Subcutaneous adipose tissue (tissue), 4 donors: Measurements from ENCODE around the gene FAM186B. TPM values are rescaled to one million over a fixed set of nuclear protein-coding genes. Genes with fewer than 3 reads are reported as not detected.

Experiments used
- total RNA-seq, 4 donors: library from RNA; depleted of rRNA; stranded (reverse); fragments of >200 nt; gene quantifications; one replicate each; pipeline ENCODE4 v1.1.0, GENCODE V29; 2016
- TF ChIP-seq, protein P1 (sequence below): fragments of 450-650 bp; IDR thresholded peaks from one replicate; pipeline ENCODE4 v1.5.1; 2016; ENCODE audit warnings: low read depth, mild to moderate bottlenecking, control low read depth, antibody characterized with exemption, moderate library complexity

The FAM186B gene
- total RNA-seq, 4 donors from 2014 or later = 0.17 to 0.66 (median 0.53) TPM

DNA sequence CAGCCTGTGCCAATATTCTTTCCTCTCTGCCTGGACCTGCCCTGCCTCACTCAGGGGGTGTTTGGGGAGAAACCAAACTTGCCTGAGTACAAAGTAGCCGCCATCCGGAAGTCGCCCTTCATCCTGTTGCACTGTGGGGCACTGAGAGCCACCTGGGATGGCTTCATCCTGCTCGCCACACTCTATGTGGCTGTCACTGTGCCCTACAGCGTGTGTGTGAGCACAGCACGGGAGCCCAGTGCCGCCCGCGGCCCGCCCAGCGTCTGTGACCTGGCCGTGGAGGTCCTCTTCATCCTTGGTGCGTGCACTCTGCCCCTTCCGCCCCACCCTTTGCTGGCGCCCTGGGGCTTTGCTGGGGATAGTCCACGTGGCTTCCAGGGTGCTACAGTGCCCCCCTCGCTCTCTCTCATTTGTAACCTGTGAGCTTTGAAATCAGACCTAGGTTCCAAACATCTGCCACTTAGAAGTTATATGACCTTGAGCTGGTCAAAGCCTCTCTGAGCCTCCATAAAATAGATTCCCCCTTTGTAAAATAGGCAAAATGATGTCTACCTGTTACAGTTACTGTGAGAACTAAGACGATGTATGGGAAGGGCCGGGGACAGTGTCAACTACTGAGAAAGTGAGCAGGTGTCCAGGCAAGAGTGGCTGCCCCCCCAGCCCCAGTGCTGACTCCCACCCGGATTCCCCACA is 62.1 kb downstream of the FAM186B start:
- TF ChIP-seq, protein P1, sequence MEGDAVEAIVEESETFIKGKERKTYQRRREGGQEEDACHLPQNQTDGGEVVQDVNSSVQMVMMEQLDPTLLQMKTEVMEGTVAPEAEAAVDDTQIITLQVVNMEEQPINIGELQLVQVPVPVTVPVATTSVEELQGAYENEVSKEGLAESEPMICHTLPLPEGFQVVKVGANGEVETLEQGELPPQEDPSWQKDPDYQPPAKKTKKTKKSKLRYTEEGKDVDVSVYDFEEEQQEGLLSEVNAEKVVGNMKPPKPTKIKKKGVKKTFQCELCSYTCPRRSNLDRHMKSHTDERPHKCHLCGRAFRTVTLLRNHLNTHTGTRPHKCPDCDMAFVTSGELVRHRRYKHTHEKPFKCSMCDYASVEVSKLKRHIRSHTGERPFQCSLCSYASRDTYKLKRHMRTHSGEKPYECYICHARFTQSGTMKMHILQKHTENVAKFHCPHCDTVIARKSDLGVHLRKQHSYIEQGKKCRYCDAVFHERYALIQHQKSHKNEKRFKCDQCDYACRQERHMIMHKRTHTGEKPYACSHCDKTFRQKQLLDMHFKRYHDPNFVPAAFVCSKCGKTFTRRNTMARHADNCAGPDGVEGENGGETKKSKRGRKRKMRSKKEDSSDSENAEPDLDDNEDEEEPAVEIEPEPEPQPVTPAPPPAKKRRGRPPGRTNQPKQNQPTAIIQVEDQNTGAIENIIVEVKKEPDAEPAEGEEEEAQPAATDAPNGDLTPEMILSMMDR = no peak

DNA sequence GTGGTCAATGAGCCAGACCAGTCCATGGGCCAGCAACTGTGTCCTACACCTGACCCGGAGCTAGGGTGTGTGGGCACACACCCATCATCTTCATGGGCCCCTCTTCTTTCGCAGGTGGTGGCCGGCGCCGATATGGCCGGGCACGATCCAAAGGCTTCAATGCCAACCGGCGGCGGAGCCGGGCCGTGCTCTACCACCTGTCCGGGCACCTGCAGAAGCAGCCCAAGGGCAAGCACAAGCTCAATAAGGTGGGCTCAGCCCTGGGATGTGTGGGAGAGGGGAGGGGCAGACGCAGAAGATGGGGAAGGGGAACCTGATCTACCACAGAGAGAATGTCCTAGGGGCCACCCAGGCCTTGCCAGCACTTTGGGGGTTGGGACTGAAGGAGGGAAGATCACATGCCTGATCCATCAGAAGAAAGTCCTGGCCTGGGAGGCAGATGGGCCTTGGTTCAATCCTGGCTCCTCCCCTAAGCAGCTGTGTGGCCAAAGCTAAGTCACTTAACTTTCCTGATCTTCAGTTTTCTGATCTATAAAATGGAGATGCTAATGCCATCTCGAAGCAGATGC is 62.8 kb downstream of the FAM186B start:
- TF ChIP-seq, protein P1 = no peak

- TF ChIP-seq, protein P1 = no peak
Observed at GRCh38 chr12:49541911-49542505, 63.4 kb downstream of the FAM186B start.

- TF ChIP-seq, protein P1 = no peak
Observed at GRCh38 chr12:49541140-49541861, 64.1 kb downstream of the FAM186B start.

GRCh38 chr12:49540229-49541139 is 65.0 kb downstream of the FAM186B start:
- TF ChIP-seq, protein P1 = no peak

DNA sequence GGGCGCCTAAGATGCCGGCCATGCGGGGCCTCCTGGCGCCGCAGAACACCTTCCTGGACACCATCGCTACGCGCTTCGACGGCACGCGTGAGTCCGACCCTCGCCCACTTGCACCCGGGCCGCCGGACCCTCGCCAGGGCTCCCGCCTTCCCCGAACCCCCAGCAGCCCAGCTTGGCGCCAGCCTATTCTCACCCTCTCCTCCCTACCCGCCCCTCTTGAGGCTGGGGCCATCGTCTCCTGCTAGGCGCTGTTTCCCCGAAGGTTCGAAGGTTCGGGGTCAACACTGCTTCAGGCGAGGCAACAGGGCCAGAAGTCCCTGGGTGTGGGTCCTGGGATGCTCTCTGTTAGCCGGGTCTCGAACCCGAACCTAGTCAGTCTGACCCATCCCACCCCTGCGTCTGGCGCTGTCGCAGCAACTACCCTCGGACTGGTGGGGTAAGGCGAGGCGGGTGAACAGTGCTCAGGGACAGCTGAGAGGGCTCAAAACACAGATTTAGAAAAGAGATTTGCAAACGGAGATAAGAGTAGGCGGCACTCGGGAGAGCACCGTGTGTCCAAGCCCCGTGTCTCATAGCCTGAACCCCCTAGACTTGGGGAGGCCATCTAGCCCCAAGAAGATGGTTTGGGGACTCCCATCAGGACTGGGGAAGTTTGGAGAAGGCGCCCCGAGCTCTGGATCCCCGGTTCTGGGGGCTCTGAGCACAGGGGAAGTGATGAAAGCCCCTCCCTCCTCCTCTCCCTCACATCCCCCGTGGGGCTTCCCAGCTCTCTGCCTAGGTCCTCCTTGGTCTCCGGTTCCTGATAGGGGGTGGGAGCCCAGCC is 65.8 kb downstream of the FAM186B start:
- TF ChIP-seq, protein P1 = no peak
